ENCODE measurements around the gene CCND2.

DNA sequence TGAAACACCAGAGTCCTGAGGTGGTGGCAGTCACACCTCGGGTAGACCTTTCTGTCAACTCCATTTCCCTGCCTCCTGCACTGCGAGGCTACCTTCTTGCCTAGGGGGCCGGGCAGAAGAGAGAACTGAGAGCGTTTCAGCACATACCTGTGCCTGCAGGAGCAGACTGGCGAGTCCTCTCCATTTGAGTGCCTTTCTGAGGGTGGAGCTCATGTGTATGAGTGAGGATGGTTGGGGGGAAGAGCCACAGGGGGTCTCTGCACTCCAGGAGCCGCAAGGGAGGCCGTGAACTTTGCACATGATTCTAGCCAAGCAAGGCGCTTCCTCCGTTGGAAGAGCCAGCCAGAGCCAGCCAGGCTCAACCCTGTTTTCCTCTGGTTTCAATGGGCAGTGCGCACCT lies 31.0 kb upstream of the CCND2 start:
- TF ChIP-seq, protein P1, sequence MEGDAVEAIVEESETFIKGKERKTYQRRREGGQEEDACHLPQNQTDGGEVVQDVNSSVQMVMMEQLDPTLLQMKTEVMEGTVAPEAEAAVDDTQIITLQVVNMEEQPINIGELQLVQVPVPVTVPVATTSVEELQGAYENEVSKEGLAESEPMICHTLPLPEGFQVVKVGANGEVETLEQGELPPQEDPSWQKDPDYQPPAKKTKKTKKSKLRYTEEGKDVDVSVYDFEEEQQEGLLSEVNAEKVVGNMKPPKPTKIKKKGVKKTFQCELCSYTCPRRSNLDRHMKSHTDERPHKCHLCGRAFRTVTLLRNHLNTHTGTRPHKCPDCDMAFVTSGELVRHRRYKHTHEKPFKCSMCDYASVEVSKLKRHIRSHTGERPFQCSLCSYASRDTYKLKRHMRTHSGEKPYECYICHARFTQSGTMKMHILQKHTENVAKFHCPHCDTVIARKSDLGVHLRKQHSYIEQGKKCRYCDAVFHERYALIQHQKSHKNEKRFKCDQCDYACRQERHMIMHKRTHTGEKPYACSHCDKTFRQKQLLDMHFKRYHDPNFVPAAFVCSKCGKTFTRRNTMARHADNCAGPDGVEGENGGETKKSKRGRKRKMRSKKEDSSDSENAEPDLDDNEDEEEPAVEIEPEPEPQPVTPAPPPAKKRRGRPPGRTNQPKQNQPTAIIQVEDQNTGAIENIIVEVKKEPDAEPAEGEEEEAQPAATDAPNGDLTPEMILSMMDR (IDR thresholded peaks at IDR 0.05), result no peak
- TF ChIP-seq POLR2A (IDR thresholded peaks at IDR 0.05), result no peak
